NB4 (cell line): ENCODE data around the gene RTL1.

ENCODE experiments used
- MYC ChIP-seq: IDR thresholded peaks from 2 replicates; pipeline ENCODE4 v1.6.1; 2011; ENCODE audit warnings: low read depth, low read length
- POLR2A ChIP-seq: IDR thresholded peaks from 2 replicates; pipeline ENCODE4 v1.6.1; 2011; ENCODE audit warnings: mild to moderate bottlenecking; ENCODE audit not compliant: insufficient read length; ENCODE audit errors: extremely low read depth
- TF ChIP-seq, protein P1 (sequence below): IDR thresholded peaks from one replicate; pipeline ENCODE4 v1.5.1; 2012; ENCODE audit warnings: low read depth, low read length
- TF ChIP-seq, protein P2 (sequence below): IDR thresholded peaks from 2 replicates; pipeline ENCODE4 v1.6.1; 2011; ENCODE audit warnings: low read depth, low read length

DNA sequence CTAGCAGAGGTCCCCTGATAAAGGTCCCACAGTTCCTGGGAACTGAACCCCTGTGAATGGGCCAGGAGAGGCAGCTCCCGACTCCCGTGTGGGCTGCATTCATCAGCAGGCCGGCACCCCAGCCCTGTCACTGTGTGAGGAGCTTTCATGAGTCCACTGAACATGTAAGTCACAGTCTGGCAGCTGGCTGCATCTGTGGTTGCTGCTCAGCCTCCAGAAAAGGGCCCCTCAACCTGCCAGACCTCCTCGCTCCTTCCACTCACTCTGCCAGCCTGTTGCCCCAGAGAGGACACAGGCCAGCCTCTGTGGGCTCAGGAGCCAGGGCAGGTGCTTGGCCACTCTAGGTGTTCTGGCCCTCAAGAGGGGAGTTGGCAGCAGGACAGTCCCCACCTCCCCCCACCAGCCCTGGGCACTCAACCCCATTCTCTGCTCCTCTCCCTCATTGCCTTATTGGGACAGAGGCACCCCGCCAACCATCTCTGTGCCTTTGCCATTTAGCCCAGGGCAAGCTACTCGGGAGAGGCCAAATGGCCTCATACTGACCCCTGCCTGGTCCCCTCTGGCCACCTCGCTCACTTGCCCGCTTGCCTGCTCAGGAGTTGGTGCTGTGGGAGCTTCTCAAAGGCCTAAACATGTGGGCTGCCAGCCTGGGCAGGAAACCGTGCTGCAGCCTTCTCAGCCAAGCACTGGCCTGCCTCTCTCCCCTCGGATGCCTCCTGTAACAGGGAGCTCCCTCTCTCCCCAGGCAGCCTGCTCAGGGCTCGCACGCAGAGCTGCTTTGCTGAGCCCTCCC lies 1.9 kb downstream of the RTL1 start:
- TF ChIP-seq, protein P1, sequence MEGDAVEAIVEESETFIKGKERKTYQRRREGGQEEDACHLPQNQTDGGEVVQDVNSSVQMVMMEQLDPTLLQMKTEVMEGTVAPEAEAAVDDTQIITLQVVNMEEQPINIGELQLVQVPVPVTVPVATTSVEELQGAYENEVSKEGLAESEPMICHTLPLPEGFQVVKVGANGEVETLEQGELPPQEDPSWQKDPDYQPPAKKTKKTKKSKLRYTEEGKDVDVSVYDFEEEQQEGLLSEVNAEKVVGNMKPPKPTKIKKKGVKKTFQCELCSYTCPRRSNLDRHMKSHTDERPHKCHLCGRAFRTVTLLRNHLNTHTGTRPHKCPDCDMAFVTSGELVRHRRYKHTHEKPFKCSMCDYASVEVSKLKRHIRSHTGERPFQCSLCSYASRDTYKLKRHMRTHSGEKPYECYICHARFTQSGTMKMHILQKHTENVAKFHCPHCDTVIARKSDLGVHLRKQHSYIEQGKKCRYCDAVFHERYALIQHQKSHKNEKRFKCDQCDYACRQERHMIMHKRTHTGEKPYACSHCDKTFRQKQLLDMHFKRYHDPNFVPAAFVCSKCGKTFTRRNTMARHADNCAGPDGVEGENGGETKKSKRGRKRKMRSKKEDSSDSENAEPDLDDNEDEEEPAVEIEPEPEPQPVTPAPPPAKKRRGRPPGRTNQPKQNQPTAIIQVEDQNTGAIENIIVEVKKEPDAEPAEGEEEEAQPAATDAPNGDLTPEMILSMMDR, result no peak
- no peak for TF ChIP-seq POLR2A
- TF ChIP-seq, protein P2, sequence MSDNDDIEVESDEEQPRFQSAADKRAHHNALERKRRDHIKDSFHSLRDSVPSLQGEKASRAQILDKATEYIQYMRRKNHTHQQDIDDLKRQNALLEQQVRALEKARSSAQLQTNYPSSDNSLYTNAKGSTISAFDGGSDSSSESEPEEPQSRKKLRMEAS, result no peak
- no peak for TF ChIP-seq MYC
